ENCODE data around the gene SLC10A7.
"Not testable (repeated sequence)": the region's sequence is repeated elsewhere in the genome, so short reads cannot be mapped to it uniquely, and the experiment has no call there.

Gene SLC10A7

GRCh38 chr4:146379744-146380143 lies 142.0 kb downstream of the SLC10A7 start:
- no peak overlapping the region for H3K9ac ChIP-seq (ENCODE audit: low read length)
- H3K9me3 ChIP-seq (ENCODE audit: control insufficient read depth, low read length) = no peaks in the 10 kb centered on the region
- H3K4me1 ChIP-seq (ENCODE audit: control insufficient read depth, insufficient read depth, low read length) = peaks cover 15% of the 10 kb centered on the region
- no peaks in the 10 kb centered on the region for H3K36me3 ChIP-seq (ENCODE audit: control insufficient read depth, insufficient read depth, low read length)
- no peak overlapping the region for H3K4me3 ChIP-seq (ENCODE audit: low read length)
- no peaks in the 10 kb centered on the region for H3K27me3 ChIP-seq (ENCODE audit: control insufficient read depth, insufficient read depth, low read length)

- no peaks in the 10 kb centered on the region for H3K27me3 ChIP-seq (ENCODE audit: control insufficient read depth, insufficient read depth, low read length)
- H3K4me3 ChIP-seq (ENCODE audit: low read length) = no peak overlapping the region
- peaks cover 4% of the 10 kb centered on the region for H3K4me1 ChIP-seq (ENCODE audit: control insufficient read depth, insufficient read depth, low read length)
- no peaks in the 10 kb centered on the region for H3K36me3 ChIP-seq (ENCODE audit: control insufficient read depth, insufficient read depth, low read length)
- H3K9ac ChIP-seq (ENCODE audit: low read length) = no peak overlapping the region
- no peaks in the 10 kb centered on the region for H3K9me3 ChIP-seq (ENCODE audit: control insufficient read depth, low read length)
These were observed 149.9 kb downstream of the SLC10A7 start for GRCh38 chr4:146371812-146372211.

GRCh38 chr4:146370841-146371240 lies 150.9 kb downstream of the SLC10A7 start:
- Histone ChIP-seq H3K36me3 (ENCODE audit: control insufficient read depth, insufficient read depth, low read length) (no peaks in the 10 kb centered on the region), H3K4me1 (ENCODE audit: control insufficient read depth, insufficient read depth, low read length) (peaks cover 4% of the 10 kb centered on the region)

GRCh38 chr4:146369446-146369845 lies 152.3 kb downstream of the SLC10A7 start:
- H3K9me3 ChIP-seq (ENCODE audit: control insufficient read depth, low read length) = no peaks in the 10 kb centered on the region
- no peaks in the 10 kb centered on the region for H3K27me3 ChIP-seq (ENCODE audit: control insufficient read depth, insufficient read depth, low read length)
- no peak overlapping the region for H3K4me3 ChIP-seq (ENCODE audit: low read length)
- H3K9ac ChIP-seq (ENCODE audit: low read length) = no peak overlapping the region
- H3K36me3 ChIP-seq (ENCODE audit: control insufficient read depth, insufficient read depth, low read length) = no peaks in the 10 kb centered on the region
- peaks cover 4% of the 10 kb centered on the region for H3K4me1 ChIP-seq (ENCODE audit: control insufficient read depth, insufficient read depth, low read length)

More at GRCh38 chr4:146370841-146371240, 150.9 kb downstream of the SLC10A7 start:
- Histone ChIP-seq H3K9ac (ENCODE audit: low read length) (no peak overlapping the region), H3K4me3 (ENCODE audit: low read length) (no peak overlapping the region), H3K27me3 (ENCODE audit: control insufficient read depth, insufficient read depth, low read length) (no peaks in the 10 kb centered on the region), H3K9me3 (ENCODE audit: control insufficient read depth, low read length) (no peaks in the 10 kb centered on the region)

GRCh38 chr4:146368209-146368608 lies 153.5 kb downstream of the SLC10A7 start:
- Histone ChIP-seq H3K9ac (ENCODE audit: low read length) (no peak overlapping the region), H3K4me3 (ENCODE audit: low read length) (no peak overlapping the region), H3K9me3 (ENCODE audit: control insufficient read depth, low read length) (no peaks in the 10 kb centered on the region), H3K27me3 (ENCODE audit: control insufficient read depth, insufficient read depth, low read length) (no peaks in the 10 kb centered on the region), H3K4me1 (ENCODE audit: control insufficient read depth, insufficient read depth, low read length) (peaks cover 4% of the 10 kb centered on the region), H3K36me3 (ENCODE audit: control insufficient read depth, insufficient read depth, low read length) (no peaks in the 10 kb centered on the region)

- Histone ChIP-seq H3K4me3 (ENCODE audit: low read length) (no peak overlapping the region), H3K27me3 (ENCODE audit: control insufficient read depth, insufficient read depth, low read length) (no peaks in the 10 kb centered on the region), H3K9ac (ENCODE audit: low read length) (no peak overlapping the region), H3K36me3 (ENCODE audit: control insufficient read depth, insufficient read depth, low read length) (no peaks in the 10 kb centered on the region), H3K9me3 (ENCODE audit: control insufficient read depth, low read length) (no peaks in the 10 kb centered on the region), H3K4me1 (ENCODE audit: control insufficient read depth, insufficient read depth, low read length) (peaks cover 4% of the 10 kb centered on the region)
These were observed 154.4 kb downstream of the SLC10A7 start for GRCh38 chr4:146367347-146367746.

- Histone ChIP-seq H3K4me3 (ENCODE audit: low read length) (no peak overlapping the region), H3K27me3 (ENCODE audit: control insufficient read depth, insufficient read depth, low read length) (no peaks in the 10 kb centered on the region), H3K4me1 (ENCODE audit: control insufficient read depth, insufficient read depth, low read length) (no peaks in the 10 kb centered on the region), H3K36me3 (ENCODE audit: control insufficient read depth, insufficient read depth, low read length) (no peaks in the 10 kb centered on the region), H3K9ac (ENCODE audit: low read length) (no peak overlapping the region), H3K9me3 (ENCODE audit: control insufficient read depth, low read length) (no peaks in the 10 kb centered on the region)
These were observed 162.0 kb downstream of the SLC10A7 start for GRCh38 chr4:146359771-146360170.

GRCh38 chr4:146350114-146350513 lies 171.6 kb downstream of the SLC10A7 start:
- H3K9ac ChIP-seq (ENCODE audit: low read length); H3K9me3 ChIP-seq (ENCODE audit: control insufficient read depth, low read length); H3K27me3 ChIP-seq (ENCODE audit: control insufficient read depth, insufficient read depth, low read length); H3K4me1 ChIP-seq (ENCODE audit: control insufficient read depth, insufficient read depth, low read length); H3K36me3 ChIP-seq (ENCODE audit: control insufficient read depth, insufficient read depth, low read length); H3K4me3 ChIP-seq (ENCODE audit: low read length): not testable (repeated sequence)

- Histone ChIP-seq H3K9me3 (ENCODE audit: control insufficient read depth, low read length) (no peaks in the 10 kb centered on the region), H3K4me3 (ENCODE audit: low read length) (no peak overlapping the region), H3K36me3 (ENCODE audit: control insufficient read depth, insufficient read depth, low read length) (no peaks in the 10 kb centered on the region), H3K27me3 (ENCODE audit: control insufficient read depth, insufficient read depth, low read length) (no peaks in the 10 kb centered on the region), H3K4me1 (ENCODE audit: control insufficient read depth, insufficient read depth, low read length) (no peaks in the 10 kb centered on the region), H3K9ac (ENCODE audit: low read length) (no peak overlapping the region)
These were observed 172.4 kb downstream of the SLC10A7 start for GRCh38 chr4:146349306-146349705.

GRCh38 chr4:146347822-146348221 lies 173.9 kb downstream of the SLC10A7 start:
- H3K4me3 ChIP-seq (ENCODE audit: low read length) = no peak overlapping the region
- no peaks in the 10 kb centered on the region for H3K4me1 ChIP-seq (ENCODE audit: control insufficient read depth, insufficient read depth, low read length)
- H3K9me3 ChIP-seq (ENCODE audit: control insufficient read depth, low read length) = no peaks in the 10 kb centered on the region
- no peak overlapping the region for H3K9ac ChIP-seq (ENCODE audit: low read length)
- H3K36me3 ChIP-seq (ENCODE audit: control insufficient read depth, insufficient read depth, low read length) = no peaks in the 10 kb centered on the region
- H3K27me3 ChIP-seq (ENCODE audit: control insufficient read depth, insufficient read depth, low read length) = no peaks in the 10 kb centered on the region

- no peak overlapping the region for H3K4me3 ChIP-seq (ENCODE audit: low read length)
- H3K36me3 ChIP-seq (ENCODE audit: control insufficient read depth, insufficient read depth, low read length) = no peaks in the 10 kb centered on the region
- no peaks in the 10 kb centered on the region for H3K9me3 ChIP-seq (ENCODE audit: control insufficient read depth, low read length)
- H3K27me3 ChIP-seq (ENCODE audit: control insufficient read depth, insufficient read depth, low read length) = no peaks in the 10 kb centered on the region
- H3K9ac ChIP-seq (ENCODE audit: low read length) = no peak overlapping the region
- H3K4me1 ChIP-seq (ENCODE audit: control insufficient read depth, insufficient read depth, low read length) = no peaks in the 10 kb centered on the region
These were observed 175.5 kb downstream of the SLC10A7 start for GRCh38 chr4:146346276-146346675.

DNA sequence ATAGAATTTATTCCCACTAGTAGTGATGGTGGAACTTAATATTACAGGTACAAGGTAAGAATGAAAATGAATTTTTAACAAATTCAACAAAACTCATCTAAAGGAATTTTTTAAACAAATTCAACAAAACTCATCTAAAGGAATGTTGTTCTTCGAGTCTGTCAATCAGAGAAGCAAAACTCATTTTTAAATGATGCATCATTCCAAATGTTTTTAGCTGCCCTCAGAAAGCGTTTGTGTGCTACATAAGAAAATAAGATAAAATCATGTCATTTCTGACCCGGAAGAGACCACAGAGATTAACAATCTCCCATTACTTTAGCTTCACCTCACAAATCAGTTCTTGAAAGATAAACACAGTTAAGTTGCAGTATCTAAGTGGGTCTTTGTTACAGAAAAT lies 178.0 kb downstream of the SLC10A7 start:
- Histone ChIP-seq H3K4me3 (ENCODE audit: low read length) (no peak overlapping the region), H3K9ac (ENCODE audit: low read length) (no peak overlapping the region), H3K4me1 (ENCODE audit: control insufficient read depth, insufficient read depth, low read length) (no peaks in the 10 kb centered on the region), H3K27me3 (ENCODE audit: control insufficient read depth, insufficient read depth, low read length) (no peaks in the 10 kb centered on the region), H3K36me3 (ENCODE audit: control insufficient read depth, insufficient read depth, low read length) (no peaks in the 10 kb centered on the region), H3K9me3 (ENCODE audit: control insufficient read depth, low read length) (no peaks in the 10 kb centered on the region)

- Histone ChIP-seq H3K27me3 (ENCODE audit: control insufficient read depth, insufficient read depth, low read length) (no peaks in the 10 kb centered on the region), H3K9me3 (ENCODE audit: control insufficient read depth, low read length) (no peaks in the 10 kb centered on the region), H3K36me3 (ENCODE audit: control insufficient read depth, insufficient read depth, low read length) (no peaks in the 10 kb centered on the region), H3K9ac (ENCODE audit: low read length) (no peak overlapping the region), H3K4me3 (ENCODE audit: low read length) (no peak overlapping the region), H3K4me1 (ENCODE audit: control insufficient read depth, insufficient read depth, low read length) (no peaks in the 10 kb centered on the region)
These were observed 178.5 kb downstream of the SLC10A7 start for GRCh38 chr4:146343199-146343598.

Measured in mucosa of stomach (tissue), 1 donor.